ENCODE results near the gene BANK1.

BANK1 gene

GRCh38 chr4:101967697-101968346 is 177.3 kb downstream of the BANK1 start:
- DNase-seq = no peak

DNA sequence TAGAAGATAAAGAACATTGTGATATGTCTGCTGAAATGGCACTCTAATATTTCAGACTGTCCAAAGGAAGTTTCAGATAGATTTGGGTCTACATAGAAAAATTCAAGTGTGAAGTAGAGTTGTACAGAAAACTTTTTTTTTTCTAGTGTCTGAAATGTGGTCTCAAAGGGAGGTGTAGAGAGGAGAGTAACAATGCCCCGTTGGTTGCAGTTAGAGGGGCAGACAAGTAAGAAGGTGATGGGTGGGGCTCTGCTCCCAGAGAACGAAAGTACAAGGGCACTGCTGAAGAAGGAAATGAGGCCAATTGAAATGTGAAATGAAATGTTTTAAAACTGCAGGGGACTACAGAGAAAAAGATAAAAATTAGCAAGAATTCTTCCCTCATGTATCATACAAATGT is 177.8 kb downstream of the BANK1 start:
- DNase-seq = no peak

- DNase-seq = no peak
These were observed 179.4 kb downstream of the BANK1 start for GRCh38 chr4:101969965-101970364.

- DNase-seq = no peak
These were observed 180.1 kb downstream of the BANK1 start for GRCh38 chr4:101970547-101971155.

DNA sequence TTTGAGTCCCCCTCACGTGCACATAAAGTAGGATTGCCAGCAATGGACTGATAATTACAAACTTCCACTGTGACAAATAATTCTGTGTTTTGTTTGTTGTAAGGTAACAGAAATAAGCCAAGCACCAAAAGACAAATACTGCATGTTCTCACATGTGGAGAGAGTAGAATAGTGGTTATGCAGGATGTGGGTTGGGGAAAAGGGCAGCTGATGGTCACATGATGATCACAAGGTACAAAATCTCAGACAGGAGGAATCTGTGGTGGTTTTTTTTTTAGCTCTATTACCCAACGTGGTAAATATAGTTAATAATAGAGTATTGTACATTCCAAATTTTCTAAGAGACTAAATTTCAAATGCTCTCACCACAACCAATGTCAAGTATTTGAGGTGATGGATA is 182.3 kb downstream of the BANK1 start:
- DNase-seq = no peak

DNA sequence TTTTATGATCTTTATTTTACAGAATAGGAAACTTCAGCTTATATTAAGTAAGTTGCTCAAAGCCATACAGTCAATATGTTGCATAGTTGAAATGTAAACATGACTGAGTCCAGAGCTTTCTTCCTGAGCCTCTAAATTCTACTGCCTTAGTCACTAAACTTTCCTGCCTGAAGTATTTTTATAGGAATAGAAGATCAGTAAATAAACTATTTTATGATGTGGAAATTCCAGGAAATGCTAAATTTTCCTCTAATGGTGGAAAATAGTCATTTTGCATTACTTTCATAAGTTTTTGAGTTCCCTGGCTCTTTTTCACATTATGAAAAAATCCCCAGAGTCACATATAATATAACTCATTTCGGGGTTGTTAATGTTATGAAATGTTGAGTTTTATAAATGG is 182.8 kb downstream of the BANK1 start:
- DNase-seq = no peak

GRCh38 chr4:101977076-101977475 is 186.5 kb downstream of the BANK1 start:
- DNase-seq = no peak

DNA sequence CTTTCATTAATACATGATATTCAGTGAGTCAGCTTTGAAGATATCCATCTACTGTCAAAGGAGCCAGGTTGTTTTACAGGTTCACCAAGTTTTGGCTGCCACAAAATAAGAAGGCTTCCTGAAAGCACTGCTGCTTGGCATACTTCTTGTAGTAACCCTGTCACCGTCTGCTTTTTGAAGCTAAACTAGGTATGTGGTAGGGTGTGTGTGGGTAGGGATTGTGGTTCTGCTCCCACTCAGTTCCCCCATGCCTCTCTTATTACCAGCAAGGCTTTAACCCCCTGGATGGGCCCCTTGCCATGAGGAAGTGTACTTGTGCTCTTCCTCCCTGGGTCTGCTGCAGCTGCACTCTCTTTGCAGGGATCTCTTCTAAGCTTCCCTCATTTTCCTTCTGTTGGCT is 191.2 kb downstream of the BANK1 start:
- no peak for DNase-seq

- DNase-seq = no peak
These were observed 193.3 kb downstream of the BANK1 start for GRCh38 chr4:101983835-101984234.

DNA sequence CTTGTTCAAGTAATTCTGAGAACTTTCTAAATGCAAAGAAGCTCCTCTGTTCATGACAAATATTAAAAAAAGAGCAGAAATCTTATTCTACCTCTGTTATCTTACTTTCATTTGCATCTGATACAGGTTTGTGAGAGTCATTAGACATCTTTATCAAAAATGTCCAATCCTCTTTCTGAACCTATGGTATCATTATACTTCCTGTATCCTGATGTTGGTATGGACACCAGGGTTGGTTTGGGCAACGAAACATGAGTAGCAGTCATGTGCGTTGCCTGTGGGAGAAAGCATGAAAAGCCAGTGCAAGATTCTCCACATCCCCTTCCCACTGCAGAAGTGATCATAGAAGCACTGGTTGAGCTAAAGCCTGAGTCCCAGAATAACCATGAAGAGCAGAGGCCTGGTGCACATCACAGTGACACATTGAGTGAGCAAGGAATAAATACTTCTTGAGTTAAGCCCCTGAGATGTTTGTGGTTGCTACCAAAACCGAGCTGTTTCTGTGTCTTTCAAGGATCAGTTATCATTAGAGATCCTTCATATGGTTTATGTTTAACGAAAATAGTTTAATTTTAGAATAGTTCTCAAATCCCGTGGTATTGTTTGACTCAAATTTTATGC is 197.2 kb downstream of the BANK1 start:
- no peak for DNase-seq

DNA sequence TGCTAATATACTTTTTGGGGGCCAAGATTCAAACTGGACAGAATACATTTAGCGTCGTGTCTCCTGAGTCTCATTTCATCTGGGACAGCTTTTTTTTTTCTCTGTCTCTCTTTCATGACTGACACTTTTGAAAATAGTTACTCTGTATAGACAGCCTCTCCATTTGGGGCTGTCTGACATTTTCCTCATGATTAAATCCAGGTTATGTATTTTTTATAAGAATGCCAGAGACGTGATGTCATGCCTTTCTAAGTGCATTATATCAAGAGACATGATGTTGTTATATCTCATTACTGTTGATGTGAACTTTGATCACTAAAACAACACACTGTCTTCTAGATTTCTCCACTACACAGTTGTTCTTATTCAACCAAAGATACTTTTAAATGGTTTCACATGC is 199.0 kb downstream of the BANK1 start:
- no peak for DNase-seq

- no peak for DNase-seq
These were observed 201.9 kb downstream of the BANK1 start for GRCh38 chr4:101992446-101992845.

- no peak for DNase-seq
These were observed 202.7 kb downstream of the BANK1 start for GRCh38 chr4:101993002-101993841.

DNA sequence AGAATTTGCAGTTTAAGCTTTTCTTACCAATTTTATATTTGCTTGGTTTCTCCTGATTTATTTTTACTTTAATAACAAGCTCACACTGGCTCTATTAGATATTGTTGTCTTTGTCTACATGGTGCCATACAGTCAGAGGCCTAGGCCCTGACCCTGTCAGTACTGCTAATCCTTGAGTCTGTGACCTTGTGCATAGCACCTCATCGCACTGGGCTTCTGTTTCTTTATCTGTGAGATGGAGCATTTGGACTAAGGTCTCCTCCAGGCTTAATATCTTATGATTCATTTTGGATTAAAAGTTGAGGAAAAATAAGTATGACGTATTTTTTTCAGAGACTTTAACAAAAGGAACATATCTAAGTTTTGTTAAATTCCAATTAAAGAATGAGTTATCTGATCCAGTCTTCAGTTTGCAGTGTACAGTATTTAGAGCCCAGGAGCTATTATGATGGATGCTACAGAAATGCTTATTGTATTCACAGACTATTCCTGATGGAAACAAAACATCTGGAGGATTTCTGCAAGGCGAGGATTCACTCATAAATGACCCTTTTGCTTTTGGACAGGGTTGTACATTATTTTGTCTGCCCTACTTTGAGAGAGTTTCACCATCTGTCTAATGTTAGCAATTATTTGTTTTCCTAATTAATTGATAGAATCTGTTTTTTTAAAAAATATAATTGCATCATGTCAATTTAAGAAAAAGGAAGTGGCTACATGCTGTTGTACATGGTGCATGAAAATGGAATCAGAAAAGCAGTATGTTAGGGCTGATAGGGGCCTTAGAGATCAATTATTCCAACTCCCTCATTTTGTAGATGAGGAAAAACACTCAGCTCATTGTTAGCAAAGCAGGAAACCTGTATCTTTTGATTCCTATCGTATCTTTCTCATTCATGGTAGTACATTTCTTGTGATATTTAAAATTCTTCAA is 203.6 kb downstream of the BANK1 start:
- no peak for DNase-seq

- DNase-seq = no peak
These were observed 217.5 kb downstream of the BANK1 start for GRCh38 chr4:102007959-102008425.

GRCh38 chr4:102008711-102009110 is 218.2 kb downstream of the BANK1 start:
- no peak for DNase-seq

GRCh38 chr4:102022343-102022742 is 231.8 kb downstream of the BANK1 start:
- DNase-seq = no peak

DNA sequence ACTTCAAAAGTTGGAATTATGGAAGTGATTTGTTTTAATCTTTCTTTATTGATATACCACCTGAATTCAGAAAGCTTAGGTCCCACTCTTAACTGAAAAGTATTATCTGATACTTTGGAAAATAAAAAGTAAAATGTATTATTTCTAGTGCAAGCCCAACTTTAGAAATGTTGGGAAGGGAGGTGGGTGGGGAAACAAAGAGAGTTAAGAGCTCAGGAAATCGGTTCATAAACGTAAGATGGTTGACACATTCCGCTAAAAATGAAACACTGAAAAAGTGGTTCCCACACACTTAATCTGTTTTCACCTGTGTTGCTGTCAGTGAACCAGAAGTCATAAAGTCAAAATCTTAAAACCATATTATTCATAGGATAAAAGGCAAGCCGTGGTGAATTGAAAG is 237.4 kb downstream of the BANK1 start:
- no peak for DNase-seq

GRCh38 chr4:102031406-102031805 is 240.9 kb downstream of the BANK1 start:
- no peak for DNase-seq

- DNase-seq = no peak
These were observed 245.5 kb downstream of the BANK1 start for GRCh38 chr4:102036016-102036415.

DNA sequence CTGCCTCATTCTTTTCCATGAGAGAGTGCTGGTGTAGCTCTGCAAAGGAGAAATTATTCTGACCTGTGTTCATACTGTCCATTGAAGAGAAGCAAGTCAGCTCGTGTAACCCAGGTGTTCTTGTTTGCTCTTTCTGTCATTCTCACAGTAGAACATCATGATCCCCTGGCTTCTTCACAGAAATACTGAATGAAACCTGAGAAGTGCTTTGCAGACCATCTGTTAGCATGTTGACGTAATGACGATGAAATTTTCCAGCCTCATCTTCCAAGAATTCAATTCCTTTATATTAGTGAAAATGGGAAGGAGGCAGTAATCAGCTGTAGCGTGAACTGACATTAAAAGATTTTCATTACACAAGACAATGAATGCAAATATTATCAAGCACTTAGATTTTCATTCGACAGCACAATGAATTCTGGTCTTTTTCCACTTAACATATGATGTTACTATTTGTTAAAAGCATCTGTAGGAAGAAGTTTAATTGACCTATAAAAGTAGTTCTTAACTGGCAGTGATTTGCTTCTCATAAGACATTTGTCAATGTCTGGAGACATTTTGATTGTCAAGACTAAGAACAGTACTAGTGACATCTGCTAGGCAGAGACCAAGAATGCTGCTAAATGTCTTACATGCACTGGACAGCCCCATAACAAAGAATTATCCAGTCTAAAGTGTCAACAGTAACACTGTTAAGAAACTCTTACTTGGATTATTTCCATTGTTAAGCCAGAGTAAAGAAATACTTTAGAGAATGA is 246.3 kb downstream of the BANK1 start:
- no peak for DNase-seq

GRCh38 chr4:102037566-102037965 is 247.0 kb downstream of the BANK1 start:
- DNase-seq = no peak
